Sigmoid colon (tissue), 4 donors: ENCODE measurements around the gene TMEM79.

Experiments
- POLR2A ChIP-seq, 2 donors: fragments of 450-650 bp; IDR thresholded peaks; one replicate each; pipeline ENCODE4 v1.6.1; 2016; ENCODE audit warnings: antibody characterized with exemption in 2 of 2, mild to moderate bottlenecking in 2 of 2, moderate library complexity in 2 of 2
- POLR2AphosphoS5 ChIP-seq, 4 donors: sonication (generic); formaldehyde crosslinking; IDR thresholded peaks; one replicate each; pipeline ENCODE4 v1.6.1; 2017; ENCODE audit warnings: antibody characterized with exemption in 4 of 4
- TF ChIP-seq, protein P1 (sequence below), 4 experiments: fragments of 450-650 bp in 3 of 4; fragments of 200-600 bp in 1 of 4; IDR thresholded peaks; one replicate each; pipeline ENCODE4 v1.5.1; 2016 to 2019; ENCODE audit warnings: antibody characterized with exemption in 4 of 4, mild to moderate bottlenecking in 3 of 4, moderate library complexity in 2 of 4

DNA sequence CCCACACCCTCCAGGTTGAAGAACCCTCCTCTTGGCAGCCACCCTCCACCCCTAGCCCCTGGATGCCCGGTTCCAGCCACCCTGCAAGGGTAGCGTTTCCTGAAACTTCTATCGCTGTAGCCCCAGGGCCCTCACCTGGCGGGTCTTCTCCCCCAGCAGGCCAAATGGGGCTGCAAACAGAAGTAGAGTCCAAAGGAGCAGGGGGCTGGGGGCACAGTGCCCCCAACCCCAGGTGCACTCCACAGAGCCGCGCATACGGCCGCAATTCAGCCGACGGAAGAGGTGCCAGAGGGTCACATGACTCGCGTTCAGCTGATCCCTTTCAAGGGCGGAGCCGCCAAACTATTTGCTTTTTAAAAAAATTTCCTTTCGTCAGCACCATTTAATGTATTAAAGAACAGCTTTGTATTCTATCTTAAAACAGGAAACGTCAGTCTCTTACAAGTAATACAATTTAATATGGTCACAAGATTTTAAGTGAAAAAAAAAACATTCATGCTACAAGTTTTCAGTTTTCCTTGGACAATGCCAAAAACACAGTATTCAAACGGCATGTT, 11.3 kb downstream of the TMEM79 start, which contains the start of gene GLMP:
- peak in 3 of 4 donors; percentile 45 to 56 (median 46) for TF ChIP-seq POLR2AphosphoS5 (IDR thresholded peaks at IDR 0.05)
- TF ChIP-seq, protein P1, sequence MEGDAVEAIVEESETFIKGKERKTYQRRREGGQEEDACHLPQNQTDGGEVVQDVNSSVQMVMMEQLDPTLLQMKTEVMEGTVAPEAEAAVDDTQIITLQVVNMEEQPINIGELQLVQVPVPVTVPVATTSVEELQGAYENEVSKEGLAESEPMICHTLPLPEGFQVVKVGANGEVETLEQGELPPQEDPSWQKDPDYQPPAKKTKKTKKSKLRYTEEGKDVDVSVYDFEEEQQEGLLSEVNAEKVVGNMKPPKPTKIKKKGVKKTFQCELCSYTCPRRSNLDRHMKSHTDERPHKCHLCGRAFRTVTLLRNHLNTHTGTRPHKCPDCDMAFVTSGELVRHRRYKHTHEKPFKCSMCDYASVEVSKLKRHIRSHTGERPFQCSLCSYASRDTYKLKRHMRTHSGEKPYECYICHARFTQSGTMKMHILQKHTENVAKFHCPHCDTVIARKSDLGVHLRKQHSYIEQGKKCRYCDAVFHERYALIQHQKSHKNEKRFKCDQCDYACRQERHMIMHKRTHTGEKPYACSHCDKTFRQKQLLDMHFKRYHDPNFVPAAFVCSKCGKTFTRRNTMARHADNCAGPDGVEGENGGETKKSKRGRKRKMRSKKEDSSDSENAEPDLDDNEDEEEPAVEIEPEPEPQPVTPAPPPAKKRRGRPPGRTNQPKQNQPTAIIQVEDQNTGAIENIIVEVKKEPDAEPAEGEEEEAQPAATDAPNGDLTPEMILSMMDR (IDR thresholded peaks at IDR 0.05): no peak
- TF ChIP-seq POLR2A (IDR thresholded peaks at IDR 0.05): no peak
